Keratinocyte (primary cell): ENCODE data around the gene SLC25A13.

Experiments used
- EZH2 ChIP-seq: IDR thresholded peaks from one replicate; pipeline ENCODE4 v1.6.1; 2012; ENCODE audit warnings: inconsistent platforms, mild to moderate bottlenecking, low read length, moderate library complexity
- TF ChIP-seq, protein P1 (sequence below), 3 experiments: IDR thresholded peaks in 1 of 3; conservative IDR thresholded peaks in 1 of 3; optimal IDR thresholded peaks in 1 of 3; 2 replicates in 2 of 3; 3 replicates in 1 of 3; pipeline versions ENCODE3 to v1.5.1; 2011; ENCODE audit warnings: low read length in 3 of 3, mild to moderate bottlenecking in 3 of 3, moderate library complexity in 2 of 3, control low read depth in 1 of 3, inconsistent platforms in 1 of 3; ENCODE audit not compliant: insufficient read depth in 2 of 3; ENCODE audit errors: extremely low read depth in 1 of 3

DNA sequence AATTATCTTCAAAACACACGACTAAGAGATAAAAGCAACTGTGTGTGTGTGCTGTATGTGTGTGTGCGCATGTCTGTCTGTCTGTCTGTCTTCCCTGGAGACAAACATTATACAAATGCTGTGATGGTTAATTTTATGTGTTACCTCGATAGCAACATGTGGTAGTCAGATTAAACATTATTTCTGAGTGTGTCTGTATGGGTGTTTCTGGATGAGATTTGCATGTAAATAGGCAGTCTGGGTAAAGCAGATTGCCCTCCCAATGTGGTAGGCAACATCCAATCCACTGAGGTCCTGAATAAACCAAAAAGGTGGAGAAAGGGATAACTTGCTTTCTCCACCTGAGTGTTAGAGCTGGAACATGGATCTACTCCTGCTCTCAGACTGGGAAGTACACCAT is 67.9 kb downstream of the SLC25A13 start:
- TF ChIP-seq, protein P1, sequence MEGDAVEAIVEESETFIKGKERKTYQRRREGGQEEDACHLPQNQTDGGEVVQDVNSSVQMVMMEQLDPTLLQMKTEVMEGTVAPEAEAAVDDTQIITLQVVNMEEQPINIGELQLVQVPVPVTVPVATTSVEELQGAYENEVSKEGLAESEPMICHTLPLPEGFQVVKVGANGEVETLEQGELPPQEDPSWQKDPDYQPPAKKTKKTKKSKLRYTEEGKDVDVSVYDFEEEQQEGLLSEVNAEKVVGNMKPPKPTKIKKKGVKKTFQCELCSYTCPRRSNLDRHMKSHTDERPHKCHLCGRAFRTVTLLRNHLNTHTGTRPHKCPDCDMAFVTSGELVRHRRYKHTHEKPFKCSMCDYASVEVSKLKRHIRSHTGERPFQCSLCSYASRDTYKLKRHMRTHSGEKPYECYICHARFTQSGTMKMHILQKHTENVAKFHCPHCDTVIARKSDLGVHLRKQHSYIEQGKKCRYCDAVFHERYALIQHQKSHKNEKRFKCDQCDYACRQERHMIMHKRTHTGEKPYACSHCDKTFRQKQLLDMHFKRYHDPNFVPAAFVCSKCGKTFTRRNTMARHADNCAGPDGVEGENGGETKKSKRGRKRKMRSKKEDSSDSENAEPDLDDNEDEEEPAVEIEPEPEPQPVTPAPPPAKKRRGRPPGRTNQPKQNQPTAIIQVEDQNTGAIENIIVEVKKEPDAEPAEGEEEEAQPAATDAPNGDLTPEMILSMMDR (optimal IDR thresholded peaks at IDR 0.05 in 1 of 3, IDR thresholded peaks at IDR 0.05 in 1 of 3, conservative IDR thresholded peaks at IDR 0.05 in 1 of 3; ENCODE audit: extremely low read depth in 1 of 3, insufficient read depth in 2 of 3, low read length in 3 of 3), result no peak
- no peak for TF ChIP-seq EZH2
